ENCODE measurements around the gene NRIP3.

NRIP3 gene

GRCh38 chr11:8948886-8949285 is 54.9 kb downstream of the NRIP3 start:
- Histone ChIP-seq H4K12ac (ENCODE audit: low read depth, low read length) (no peak overlapping the region), H3K4me3 (ENCODE audit: low read depth, low read length) (no peak overlapping the region), H3K14ac (ENCODE audit: low read length) (no peak overlapping the region), H3K18ac (ENCODE audit: low read length) (no peak overlapping the region), H3K9ac (ENCODE audit: low read length) (no peak overlapping the region), H3K4ac (ENCODE audit: low read depth, low read length) (no peak overlapping the region), H3K27me3 (ENCODE audit: insufficient read depth, low read length) (no peaks in the 10 kb centered on the region), H4K8ac (ENCODE audit: low read depth, low read length) (no peak overlapping the region), H2BK12ac (ENCODE audit: low read length) (no peak overlapping the region), H2BK5ac (ENCODE audit: low read depth, low read length, poor library complexity) (no peak overlapping the region), H3K4me2 (ENCODE audit: low read length) (no peak overlapping the region), H3K79me2 (ENCODE audit: control insufficient read depth, insufficient read depth, low read length, poor library complexity) (no peaks in the 10 kb centered on the region), H4K91ac (ENCODE audit: low read depth, low read length) (no peak overlapping the region), H3K36me3 (ENCODE audit: control insufficient read depth in 1 of 2, insufficient read depth in 2 of 2, low read length in 2 of 2) (peaks cover 3 to 6% of the 10 kb centered on the region in 2 experiments), H3K79me1 (ENCODE audit: low read length) (no peaks in the 10 kb centered on the region), H2AFZ (ENCODE audit: insufficient read depth, low read length, poor library complexity) (no peak overlapping the region), H3K23ac (ENCODE audit: low read length) (no peak overlapping the region), H2AK5ac (ENCODE audit: low read length) (no peak overlapping the region), H3K4me1 (ENCODE audit: control insufficient read depth in 1 of 2, insufficient read depth in 2 of 2, low read length in 2 of 2) (no peaks in the 10 kb centered on the region), H2BK120ac (ENCODE audit: insufficient read depth, low read length, poor library complexity) (no peak overlapping the region), H3K27ac (ENCODE audit: low read depth, low read length) (no peak overlapping the region), H3K9me3 (ENCODE audit: insufficient read depth, low read depth, low read length) (no peaks in the 10 kb centered on the region)
- WGBS (ENCODE audit: extremely low coverage, insufficient coverage, insufficient read length): no CpG with 5 or more reads among the region's 3 CpGs
- no peak for DNase-seq

- H3K18ac ChIP-seq (ENCODE audit: low read length): no peak overlapping the region
- H3K9ac ChIP-seq (ENCODE audit: low read length): no peak overlapping the region
- no peak overlapping the region for H3K23ac ChIP-seq (ENCODE audit: low read length)
- H3K14ac ChIP-seq (ENCODE audit: low read length): no peak overlapping the region
- no peaks in the 10 kb centered on the region for H3K79me2 ChIP-seq (ENCODE audit: control insufficient read depth, insufficient read depth, low read length, poor library complexity)
- no peak overlapping the region for H2BK12ac ChIP-seq (ENCODE audit: low read length)
- no peaks in the 10 kb centered on the region for H3K4me1 ChIP-seq (ENCODE audit: control insufficient read depth in 1 of 2, insufficient read depth in 2 of 2, low read length in 2 of 2)
- no peak overlapping the region for H2BK120ac ChIP-seq (ENCODE audit: insufficient read depth, low read length, poor library complexity)
- no peak overlapping the region for H3K27ac ChIP-seq (ENCODE audit: low read depth, low read length)
- no peaks in the 10 kb centered on the region for H3K79me1 ChIP-seq (ENCODE audit: low read length)
- H3K36me3 ChIP-seq (ENCODE audit: control insufficient read depth in 1 of 2, insufficient read depth in 2 of 2, low read length in 2 of 2): peaks cover 1 to 4% of the 10 kb centered on the region in 2 experiments
- WGBS (ENCODE audit: extremely low coverage, insufficient coverage, insufficient read length): no CpG with 5 or more reads among the region's 4 CpGs
- H2AFZ ChIP-seq (ENCODE audit: insufficient read depth, low read length, poor library complexity): no peak overlapping the region
- DNase-seq: no peak
- no peak overlapping the region for H4K8ac ChIP-seq (ENCODE audit: low read depth, low read length)
- no peak overlapping the region for H4K91ac ChIP-seq (ENCODE audit: low read depth, low read length)
- H3K4ac ChIP-seq (ENCODE audit: low read depth, low read length): no peak overlapping the region
- H3K4me3 ChIP-seq (ENCODE audit: low read depth, low read length): no peak overlapping the region
- H3K4me2 ChIP-seq (ENCODE audit: low read length): no peak overlapping the region
- no peaks in the 10 kb centered on the region for H3K27me3 ChIP-seq (ENCODE audit: insufficient read depth, low read length)
- no peaks in the 10 kb centered on the region for H3K9me3 ChIP-seq (ENCODE audit: insufficient read depth, low read depth, low read length)
- H2BK5ac ChIP-seq (ENCODE audit: low read depth, low read length, poor library complexity): no peak overlapping the region
- H4K12ac ChIP-seq (ENCODE audit: low read depth, low read length): no peak overlapping the region
- H2AK5ac ChIP-seq (ENCODE audit: low read length): no peak overlapping the region
Measured at GRCh38 chr11:8947230-8947943, 56.4 kb downstream of the NRIP3 start.

DNA sequence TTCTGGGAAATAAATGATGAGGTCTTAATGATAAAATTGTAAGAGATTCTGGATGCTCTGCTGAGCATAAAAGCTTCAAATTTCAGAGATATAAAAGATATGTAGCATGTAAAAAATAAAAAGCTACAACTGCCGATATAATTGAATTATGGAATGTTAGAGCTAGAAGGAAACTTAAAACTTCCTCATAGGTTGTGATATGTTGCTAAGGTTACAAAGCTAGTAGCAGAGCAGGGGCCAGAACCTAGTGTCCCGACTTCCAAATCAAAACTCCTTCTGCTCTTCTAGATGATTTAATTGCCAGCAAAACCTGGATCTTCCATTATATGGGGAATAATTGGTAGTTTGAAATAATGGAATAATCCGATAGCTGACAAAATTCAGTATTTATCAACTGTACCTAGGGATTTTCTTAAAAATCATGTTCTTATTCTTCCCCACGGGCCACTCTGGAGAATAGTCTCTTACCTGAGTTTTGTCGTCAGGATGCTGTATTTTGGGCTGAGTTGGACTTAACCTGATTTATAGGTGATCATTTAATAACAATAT is 61.2 kb downstream of the NRIP3 start, which contains the start of gene ASCL3:
Gene ASCL3 (minus strand): TSS at position 499 of the 549 bp plus-strand sequence. CDS start 4,855 bp downstream, outside the sequence.
- Histone ChIP-seq H3K4ac (ENCODE audit: low read depth, low read length) (no peak within 1 kb of the TSS), H3K4me2 (ENCODE audit: low read length) (no peak within 1 kb of the TSS), H3K18ac (ENCODE audit: low read length) (no peak within 1 kb of the TSS), H4K8ac (ENCODE audit: low read depth, low read length) (no peak within 1 kb of the TSS), H2BK120ac (ENCODE audit: insufficient read depth, low read length, poor library complexity) (no peak within 1 kb of the TSS), H3K27ac (ENCODE audit: low read depth, low read length) (no peak within 1 kb of the TSS), H3K4me3 (ENCODE audit: low read depth, low read length) (no peak within 1 kb of the TSS), H4K91ac (ENCODE audit: low read depth, low read length) (no peak within 1 kb of the TSS), H3K79me1 (ENCODE audit: low read length) (no peaks in the 10 kb centered on the region), H2BK5ac (ENCODE audit: low read depth, low read length, poor library complexity) (no peak within 1 kb of the TSS), H3K14ac (ENCODE audit: low read length) (no peak within 1 kb of the TSS), H3K79me2 (ENCODE audit: control insufficient read depth, insufficient read depth, low read length, poor library complexity) (no peaks in the 10 kb centered on the region), H3K23ac (ENCODE audit: low read length) (no peak within 1 kb of the TSS), H2AFZ (ENCODE audit: insufficient read depth, low read length, poor library complexity) (no peak within 1 kb of the TSS), H3K36me3 (ENCODE audit: control insufficient read depth in 1 of 2, insufficient read depth in 2 of 2, low read length in 2 of 2) (no peaks in the 10 kb centered on the region), H3K4me1 (ENCODE audit: control insufficient read depth in 1 of 2, insufficient read depth in 2 of 2, low read length in 2 of 2) (no peaks in the 10 kb centered on the region), H4K12ac (ENCODE audit: low read depth, low read length) (no peak within 1 kb of the TSS), H3K27me3 (ENCODE audit: insufficient read depth, low read length) (no peaks in the 10 kb centered on the region), H3K9ac (ENCODE audit: low read length) (no peak within 1 kb of the TSS), H3K9me3 (ENCODE audit: insufficient read depth, low read depth, low read length) (no peaks in the 10 kb centered on the region), H2BK12ac (ENCODE audit: low read length) (no peak within 1 kb of the TSS), H2AK5ac (ENCODE audit: low read length) (no peak within 1 kb of the TSS)
- no CpG with 5 or more reads among the region's 5 CpGs for WGBS (ENCODE audit: extremely low coverage, insufficient coverage, insufficient read length)
- no peak for DNase-seq

- Histone ChIP-seq H3K23ac (ENCODE audit: low read length) (no peak overlapping the region), H3K18ac (ENCODE audit: low read length) (no peak overlapping the region), H3K4me1 (ENCODE audit: control insufficient read depth in 1 of 2, insufficient read depth in 2 of 2, low read length in 2 of 2) (no peaks in the 10 kb centered on the region), H3K79me1 (ENCODE audit: low read length) (no peaks in the 10 kb centered on the region), H3K36me3 (ENCODE audit: control insufficient read depth in 1 of 2, insufficient read depth in 2 of 2, low read length in 2 of 2) (no peaks in the 10 kb centered on the region), H4K91ac (ENCODE audit: low read depth, low read length) (no peak overlapping the region), H3K4ac (ENCODE audit: low read depth, low read length) (no peak overlapping the region), H3K27ac (ENCODE audit: low read depth, low read length) (no peak overlapping the region), H4K8ac (ENCODE audit: low read depth, low read length) (no peak overlapping the region), H3K27me3 (ENCODE audit: insufficient read depth, low read length) (no peaks in the 10 kb centered on the region), H3K79me2 (ENCODE audit: control insufficient read depth, insufficient read depth, low read length, poor library complexity) (no peaks in the 10 kb centered on the region), H2BK12ac (ENCODE audit: low read length) (no peak overlapping the region), H4K12ac (ENCODE audit: low read depth, low read length) (no peak overlapping the region), H2BK120ac (ENCODE audit: insufficient read depth, low read length, poor library complexity) (no peak overlapping the region), H2AK5ac (ENCODE audit: low read length) (no peak overlapping the region), H3K9me3 (ENCODE audit: insufficient read depth, low read depth, low read length) (no peaks in the 10 kb centered on the region), H3K14ac (ENCODE audit: low read length) (no peak overlapping the region), H3K9ac (ENCODE audit: low read length) (no peak overlapping the region), H3K4me2 (ENCODE audit: low read length) (no peak overlapping the region), H2AFZ (ENCODE audit: insufficient read depth, low read length, poor library complexity) (no peak overlapping the region), H3K4me3 (ENCODE audit: low read depth, low read length) (no peak overlapping the region), H2BK5ac (ENCODE audit: low read depth, low read length, poor library complexity) (no peak overlapping the region)
- WGBS (ENCODE audit: extremely low coverage, insufficient coverage, insufficient read length): no CpG with 5 or more reads among the region's 8 CpGs
- DNase-seq: no peak
Measured at GRCh38 chr11:8941341-8942103, 62.3 kb downstream of the NRIP3 start.
